Measurements from ENCODE around the gene UGT1A7.

The UGT1A7 gene

DNA sequence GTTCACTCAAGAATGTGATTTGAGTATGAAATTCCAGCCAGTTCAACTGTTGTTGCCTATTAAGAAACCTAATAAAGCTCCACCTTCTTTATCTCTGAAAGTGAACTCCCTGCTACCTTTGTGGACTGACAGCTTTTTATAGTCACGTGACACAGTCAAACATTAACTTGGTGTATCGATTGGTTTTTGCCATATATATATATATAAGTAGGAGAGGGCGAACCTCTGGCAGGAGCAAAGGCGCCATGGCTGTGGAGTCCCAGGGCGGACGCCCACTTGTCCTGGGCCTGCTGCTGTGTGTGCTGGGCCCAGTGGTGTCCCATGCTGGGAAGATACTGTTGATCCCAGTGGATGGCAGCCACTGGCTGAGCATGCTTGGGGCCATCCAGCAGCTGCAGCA lies 78.3 kb downstream of the UGT1A7 start, which contains the start of gene UGT1A1:
TSS of gene UGT1A1 (plus strand) at position 228 of the 400 bp plus-strand sequence. CDS start at position 246, 18 bp downstream.
- no peak for DNase-seq (ENCODE audit: low read depth in 2 of 2)

DNA sequence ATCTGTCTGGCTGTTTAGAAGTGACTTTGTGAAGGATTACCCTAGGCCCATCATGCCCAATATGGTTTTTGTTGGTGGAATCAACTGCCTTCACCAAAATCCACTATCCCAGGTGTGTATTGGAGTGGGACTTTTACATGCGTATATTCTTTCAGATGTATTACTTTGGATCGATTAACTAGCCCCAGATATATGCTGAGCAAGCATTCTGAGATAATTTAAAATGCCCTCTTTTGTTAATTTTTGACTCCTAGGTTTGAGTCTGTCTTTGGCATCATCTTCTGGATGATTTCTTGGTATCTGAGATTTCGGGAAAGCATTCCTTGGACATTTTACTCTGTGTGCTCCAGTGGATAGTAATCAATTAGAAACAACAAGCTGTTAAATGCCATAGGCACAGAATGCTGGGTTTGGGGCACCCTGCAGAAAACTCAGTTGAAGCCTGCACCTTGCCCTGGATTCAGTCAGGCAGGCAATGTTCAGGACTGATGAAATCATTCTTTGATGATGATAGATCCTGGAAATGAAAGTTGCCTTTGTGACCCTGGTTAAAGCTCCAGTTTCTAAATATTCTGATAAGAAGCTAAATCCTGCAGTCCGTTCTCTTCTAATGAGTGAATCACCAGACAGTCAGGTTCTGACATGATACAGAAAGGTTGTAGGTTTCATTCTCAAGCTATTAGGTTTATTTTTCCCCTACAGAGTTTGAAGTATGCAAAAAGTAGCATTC lies 79.5 kb downstream of the UGT1A7 start:
- no peak for DNase-seq (ENCODE audit: low read depth in 2 of 2)

DNA sequence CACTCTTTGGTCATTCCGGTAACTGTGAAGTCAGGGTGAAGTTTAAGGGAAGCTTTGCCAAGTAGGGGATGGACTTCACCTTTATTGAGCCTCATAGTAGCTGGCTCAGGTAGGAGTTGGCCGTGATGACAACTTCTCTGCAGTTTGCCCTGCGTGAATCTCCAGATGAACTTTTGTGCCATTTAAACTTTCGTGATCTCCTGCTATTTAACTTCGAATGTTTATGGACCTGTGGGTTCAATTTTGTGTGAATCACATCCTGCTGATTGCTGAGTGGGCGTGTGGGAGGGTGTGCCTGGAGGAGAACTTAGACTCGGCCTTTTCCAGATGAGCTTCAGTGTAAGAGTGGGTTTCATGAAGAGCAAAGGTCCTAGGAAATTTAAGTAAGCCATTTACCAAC lies 82.6 kb downstream of the UGT1A7 start:
- no peak for DNase-seq (ENCODE audit: low read depth in 2 of 2)

DNA sequence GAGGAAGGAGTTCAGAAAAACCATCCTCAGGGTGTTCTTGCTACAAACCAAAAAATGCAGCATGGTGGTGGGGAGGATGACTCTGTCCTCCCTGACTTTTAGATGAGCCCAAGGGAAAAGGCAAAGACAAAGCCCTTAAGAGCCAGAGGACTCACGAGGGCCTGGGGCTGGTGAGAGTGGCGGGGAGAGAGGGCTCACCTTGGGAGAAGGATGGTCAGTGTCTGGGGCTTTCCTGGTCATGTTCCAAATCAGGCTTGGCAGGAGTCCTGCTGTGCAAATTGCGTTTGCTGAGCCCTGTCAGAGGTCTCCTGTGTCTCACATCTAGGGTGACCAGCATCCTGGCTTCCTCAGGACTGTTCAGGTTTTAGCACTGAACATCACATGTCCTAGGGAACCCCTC lies 83.1 kb downstream of the UGT1A7 start:
- DNase-seq (ENCODE audit: low read depth in 2 of 2) = no peak

DNA sequence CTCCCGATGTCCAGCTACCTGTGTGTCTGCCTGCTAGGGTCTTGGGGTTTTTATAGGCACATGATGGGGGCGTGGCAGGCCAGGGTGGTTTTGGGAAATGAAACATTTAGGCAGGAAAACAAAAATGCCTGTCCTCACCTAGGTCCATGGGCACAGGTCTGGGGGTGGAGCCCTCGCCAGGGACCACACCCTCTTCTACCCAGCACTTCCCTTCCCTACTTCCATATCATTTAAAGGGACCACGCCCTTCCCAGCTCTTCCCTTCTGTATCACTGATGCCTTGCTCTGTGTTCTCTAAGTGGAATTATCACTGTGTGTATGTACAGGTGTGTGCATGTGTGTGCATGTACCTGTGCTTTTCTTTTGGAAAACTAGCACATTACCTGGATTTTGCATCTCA lies 84.7 kb downstream of the UGT1A7 start:
- no peak for DNase-seq (ENCODE audit: low read depth in 2 of 2)

DNA sequence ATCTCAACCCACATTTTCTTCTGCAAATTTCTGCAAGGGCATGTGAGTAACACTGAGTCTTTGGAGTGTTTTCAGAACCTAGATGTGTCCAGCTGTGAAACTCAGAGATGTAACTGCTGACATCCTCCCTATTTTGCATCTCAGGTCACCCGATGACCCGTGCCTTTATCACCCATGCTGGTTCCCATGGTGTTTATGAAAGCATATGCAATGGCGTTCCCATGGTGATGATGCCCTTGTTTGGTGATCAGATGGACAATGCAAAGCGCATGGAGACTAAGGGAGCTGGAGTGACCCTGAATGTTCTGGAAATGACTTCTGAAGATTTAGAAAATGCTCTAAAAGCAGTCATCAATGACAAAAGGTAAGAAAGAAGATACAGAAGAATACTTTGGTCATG lies 86.4 kb downstream of the UGT1A7 start:
- no peak for DNase-seq (ENCODE audit: low read depth in 2 of 2)

DNA sequence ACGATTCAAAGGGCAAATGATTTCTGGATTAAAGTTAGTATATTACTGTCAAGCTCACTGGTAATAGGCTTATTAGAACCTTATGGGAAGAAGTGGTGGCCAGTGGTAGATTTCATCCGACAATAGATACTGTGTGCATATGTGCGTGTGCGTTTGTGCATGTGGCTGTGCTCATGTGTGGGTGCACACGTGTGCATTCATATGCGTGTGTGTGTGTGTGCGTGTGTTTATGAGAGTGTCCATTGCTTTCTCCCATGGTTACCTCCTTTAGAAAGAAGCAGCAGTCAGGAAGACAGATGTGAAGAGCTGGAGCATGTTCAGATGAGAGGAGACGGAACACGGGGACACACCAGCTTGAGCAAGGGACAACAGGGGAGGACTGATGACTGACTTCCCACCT lies 87.6 kb downstream of the UGT1A7 start:
- no peak for DNase-seq (ENCODE audit: low read depth in 2 of 2)

DNA sequence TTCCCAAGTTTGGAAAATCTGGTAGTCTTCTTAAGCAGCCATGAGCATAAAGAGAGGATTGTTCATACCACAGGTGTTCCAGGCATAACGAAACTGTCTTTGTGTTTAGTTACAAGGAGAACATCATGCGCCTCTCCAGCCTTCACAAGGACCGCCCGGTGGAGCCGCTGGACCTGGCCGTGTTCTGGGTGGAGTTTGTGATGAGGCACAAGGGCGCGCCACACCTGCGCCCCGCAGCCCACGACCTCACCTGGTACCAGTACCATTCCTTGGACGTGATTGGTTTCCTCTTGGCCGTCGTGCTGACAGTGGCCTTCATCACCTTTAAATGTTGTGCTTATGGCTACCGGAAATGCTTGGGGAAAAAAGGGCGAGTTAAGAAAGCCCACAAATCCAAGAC lies 90.5 kb downstream of the UGT1A7 start:
- DNase-seq (ENCODE audit: low read depth in 2 of 2) = no peak

DNA sequence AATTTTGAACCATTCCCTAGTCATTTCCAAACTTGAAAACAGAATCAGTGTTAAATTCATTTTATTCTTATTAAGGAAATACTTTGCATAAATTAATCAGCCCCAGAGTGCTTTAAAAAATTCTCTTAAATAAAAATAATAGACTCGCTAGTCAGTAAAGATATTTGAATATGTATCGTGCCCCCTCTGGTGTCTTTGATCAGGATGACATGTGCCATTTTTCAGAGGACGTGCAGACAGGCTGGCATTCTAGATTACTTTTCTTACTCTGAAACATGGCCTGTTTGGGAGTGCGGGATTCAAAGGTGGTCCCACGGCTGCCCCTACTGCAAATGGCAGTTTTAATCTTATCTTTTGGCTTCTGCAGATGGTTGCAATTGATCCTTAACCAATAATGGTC lies 90.9 kb downstream of the UGT1A7 start:
- no peak for DNase-seq (ENCODE audit: low read depth in 2 of 2)

DNA sequence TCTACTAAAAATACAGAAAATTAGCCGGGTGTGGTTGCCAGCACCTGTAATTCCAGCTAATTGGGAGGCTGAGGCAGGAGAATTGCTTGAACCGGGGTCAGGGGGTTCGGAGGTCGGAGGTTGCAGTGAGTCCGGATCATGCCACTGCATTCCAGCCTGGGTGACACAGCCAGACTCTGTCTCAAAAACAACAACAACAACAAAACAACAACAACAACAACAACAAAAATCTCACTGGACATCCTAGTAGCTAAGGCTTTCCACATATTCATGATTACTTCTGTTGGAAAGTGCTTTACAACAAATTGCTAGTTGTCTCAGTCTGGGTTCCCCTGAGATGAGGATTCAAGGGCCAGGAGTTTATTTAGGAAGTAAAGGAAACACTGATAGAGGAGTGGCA lies 92.2 kb downstream of the UGT1A7 start:
- no peak for DNase-seq (ENCODE audit: low read depth in 2 of 2)

DNA sequence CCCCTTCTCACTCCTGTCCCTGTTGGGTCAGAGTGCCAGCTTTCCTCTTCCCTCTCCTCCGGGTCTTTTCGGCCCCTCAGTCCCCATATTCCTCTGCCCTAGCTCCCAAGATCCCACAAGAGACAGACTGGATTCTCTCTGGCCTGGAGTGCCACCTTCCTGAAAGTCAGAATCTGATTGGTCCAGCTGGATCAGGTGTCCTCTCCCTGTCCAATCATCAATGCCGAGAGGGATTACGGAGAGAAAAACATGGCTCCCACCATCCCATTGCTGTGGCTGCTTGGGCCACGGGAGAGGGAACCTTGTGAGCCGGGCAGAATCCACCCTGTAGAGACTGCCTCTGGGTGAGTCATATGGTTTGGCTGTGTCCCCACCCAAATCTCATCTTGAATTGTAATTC lies 93.7 kb downstream of the UGT1A7 start:
- no peak for DNase-seq (ENCODE audit: low read depth in 2 of 2)

DNA sequence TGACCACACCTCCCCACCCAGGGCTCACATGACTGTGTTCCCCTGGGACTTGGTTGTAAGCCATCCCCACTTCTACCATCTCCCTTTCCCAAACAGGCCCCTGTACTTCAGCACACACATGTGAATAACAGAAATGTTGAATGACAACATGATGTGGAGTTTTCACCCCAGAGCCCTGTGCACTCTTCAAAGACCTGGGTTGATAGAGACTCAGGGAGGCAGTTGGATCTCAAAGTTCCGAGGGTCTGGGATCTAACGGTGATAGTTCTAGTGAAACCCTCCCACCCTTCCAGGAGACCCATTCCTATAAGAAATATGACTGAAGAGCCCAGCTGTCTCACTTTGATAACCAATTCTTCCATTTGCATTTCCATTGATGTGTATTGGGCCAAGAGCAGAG lies 96.3 kb downstream of the UGT1A7 start, which contains the start of gene MROH2A:
TSS of gene MROH2A (plus strand) at position 301 of the 400 bp plus-strand sequence. CDS start 1,029 bp downstream, outside the sequence.
- no peak for DNase-seq (ENCODE audit: low read depth in 2 of 2)

DNA sequence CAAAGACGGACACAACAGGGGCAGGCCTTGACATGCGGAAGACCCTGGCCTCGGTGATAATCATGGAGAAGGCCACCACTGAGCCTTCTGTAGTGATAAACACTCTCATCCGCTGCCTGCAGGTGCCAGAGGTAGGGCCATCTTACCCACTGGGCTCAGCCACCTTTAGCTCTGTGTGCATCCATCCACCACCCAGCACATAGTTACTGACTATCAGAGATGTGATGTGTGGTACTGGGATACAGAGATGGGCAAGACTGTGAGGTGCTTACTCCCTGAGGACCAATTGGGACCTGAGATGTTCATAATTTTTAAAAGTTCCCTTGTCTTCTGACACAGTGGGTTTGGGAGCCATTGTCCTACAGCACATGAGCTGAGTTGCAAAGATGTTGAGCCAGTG lies 98.0 kb downstream of the UGT1A7 start:
- DNase-seq (ENCODE audit: low read depth in 2 of 2) = no peak

DNA sequence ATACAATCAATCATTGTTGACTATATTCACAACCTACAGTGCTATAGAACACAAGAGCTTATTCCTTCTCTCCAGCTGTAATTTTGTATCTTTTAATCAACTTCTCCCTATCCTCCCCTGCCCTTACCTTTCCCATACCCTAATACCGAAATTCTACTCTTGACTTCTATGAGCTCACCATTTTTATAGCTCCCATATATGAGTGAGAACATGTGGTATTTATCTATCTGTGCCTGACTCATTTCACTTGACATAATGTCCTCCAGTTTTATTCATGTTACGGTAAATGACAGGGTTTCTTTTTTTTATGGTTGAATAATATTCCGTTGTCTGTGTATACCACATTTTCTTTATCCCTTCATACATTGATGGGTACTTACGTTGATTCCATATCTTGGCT lies 99.1 kb downstream of the UGT1A7 start:
- DNase-seq (ENCODE audit: low read depth in 2 of 2) = no peak

DNA sequence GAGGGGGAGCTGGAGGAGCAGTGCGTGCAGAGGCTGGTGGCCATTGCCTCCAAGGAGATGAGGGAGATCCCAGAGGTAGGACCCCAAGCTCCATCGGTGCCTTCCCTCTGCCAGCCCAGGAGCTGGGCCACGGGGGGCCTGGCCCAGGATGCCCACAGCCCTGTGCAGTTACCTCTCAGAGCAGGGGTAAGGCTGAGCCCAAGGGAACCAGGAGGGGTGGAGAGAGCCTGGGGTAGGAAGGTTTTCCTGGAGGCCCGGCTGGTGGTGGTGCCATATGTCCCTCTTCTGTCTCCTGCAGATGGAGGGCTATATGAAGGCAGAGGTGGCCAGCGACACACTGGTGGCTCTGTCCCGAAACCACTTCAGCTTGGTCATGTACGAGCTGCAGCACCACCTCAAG lies 107.9 kb downstream of the UGT1A7 start:
- DNase-seq (ENCODE audit: low read depth in 2 of 2) = no peak

DNA sequence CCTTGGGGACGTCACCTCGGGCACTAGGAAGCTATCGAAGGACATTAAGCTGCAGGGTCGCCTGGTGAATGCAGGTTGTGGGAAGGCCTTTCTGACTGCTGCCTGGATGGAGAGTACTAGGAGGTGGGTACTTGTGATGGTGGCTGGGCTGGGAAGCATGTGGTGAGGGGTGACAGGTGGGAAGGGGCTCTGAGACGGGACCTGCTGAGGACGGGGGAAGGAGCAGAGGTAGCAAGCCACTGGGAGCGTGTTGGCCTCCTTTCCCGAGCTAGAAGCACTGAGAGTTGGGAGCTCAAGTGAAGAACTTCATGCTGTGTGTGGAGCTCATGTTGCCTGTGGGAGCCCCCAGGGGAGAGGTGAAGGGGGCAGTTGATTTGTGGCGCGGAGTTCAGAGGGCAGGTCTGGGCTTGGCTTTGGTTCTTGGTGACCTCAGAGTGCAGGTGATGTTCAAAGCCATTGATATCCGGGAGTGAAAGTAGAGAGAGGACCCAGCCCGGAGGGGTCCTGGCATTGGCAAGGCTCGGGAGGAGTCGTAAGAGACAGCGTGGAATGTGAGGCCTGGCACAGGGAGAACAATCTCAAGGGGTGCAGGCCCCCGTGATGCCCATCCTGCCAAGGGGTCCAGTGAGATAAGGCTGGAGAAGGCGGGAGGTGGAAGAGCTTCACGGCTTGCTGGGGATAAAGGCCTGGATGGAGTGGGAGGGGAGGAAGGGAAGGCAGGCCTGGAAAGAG lies 109.6 kb downstream of the UGT1A7 start:
- no peak for DNase-seq (ENCODE audit: low read depth in 2 of 2)

DNA sequence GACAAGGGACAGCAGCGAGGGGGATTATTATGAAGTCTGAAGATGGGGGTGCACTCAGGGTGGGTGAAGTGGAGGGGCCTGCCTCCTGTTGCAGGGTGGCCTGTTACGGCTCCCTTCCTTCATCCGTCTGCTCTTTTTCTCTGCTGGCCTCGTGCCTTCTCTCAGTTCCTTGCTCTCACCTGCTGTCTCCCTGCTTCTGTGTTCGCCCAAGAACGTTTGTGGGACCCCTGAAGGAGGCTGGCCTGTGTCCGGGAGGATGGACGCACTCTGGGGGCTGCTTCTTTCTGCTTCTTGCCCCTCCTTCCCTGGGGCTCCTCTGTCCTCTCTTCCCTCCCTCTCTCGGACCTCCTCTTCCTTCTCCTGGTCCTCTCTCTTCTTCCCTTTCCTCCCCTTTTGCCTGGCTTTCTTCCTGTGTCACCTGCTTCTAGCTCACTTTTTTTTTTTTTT lies 110.2 kb downstream of the UGT1A7 start:
- DNase-seq (ENCODE audit: low read depth in 2 of 2) = no peak

DNA sequence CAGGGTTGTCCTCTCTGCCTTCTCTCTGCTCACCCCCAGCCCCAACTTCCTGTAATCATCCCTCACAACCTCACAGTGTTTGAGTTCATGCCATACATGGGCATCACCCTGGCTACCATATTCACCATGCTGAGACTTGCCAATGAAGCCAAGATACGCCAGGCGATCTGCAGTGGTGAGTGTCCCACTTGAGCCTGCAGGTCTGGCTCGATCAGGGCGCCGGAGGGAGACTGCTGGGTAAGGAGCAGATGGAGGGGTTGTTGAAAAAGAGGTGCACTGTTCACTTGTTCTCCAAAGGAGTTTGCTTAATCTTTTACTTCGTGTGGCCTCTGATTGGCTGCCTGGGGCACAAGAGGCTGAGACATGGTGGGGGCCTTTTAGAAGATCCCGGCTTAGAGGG lies 111.0 kb downstream of the UGT1A7 start:
- no peak for DNase-seq (ENCODE audit: low read depth in 2 of 2)

DNA sequence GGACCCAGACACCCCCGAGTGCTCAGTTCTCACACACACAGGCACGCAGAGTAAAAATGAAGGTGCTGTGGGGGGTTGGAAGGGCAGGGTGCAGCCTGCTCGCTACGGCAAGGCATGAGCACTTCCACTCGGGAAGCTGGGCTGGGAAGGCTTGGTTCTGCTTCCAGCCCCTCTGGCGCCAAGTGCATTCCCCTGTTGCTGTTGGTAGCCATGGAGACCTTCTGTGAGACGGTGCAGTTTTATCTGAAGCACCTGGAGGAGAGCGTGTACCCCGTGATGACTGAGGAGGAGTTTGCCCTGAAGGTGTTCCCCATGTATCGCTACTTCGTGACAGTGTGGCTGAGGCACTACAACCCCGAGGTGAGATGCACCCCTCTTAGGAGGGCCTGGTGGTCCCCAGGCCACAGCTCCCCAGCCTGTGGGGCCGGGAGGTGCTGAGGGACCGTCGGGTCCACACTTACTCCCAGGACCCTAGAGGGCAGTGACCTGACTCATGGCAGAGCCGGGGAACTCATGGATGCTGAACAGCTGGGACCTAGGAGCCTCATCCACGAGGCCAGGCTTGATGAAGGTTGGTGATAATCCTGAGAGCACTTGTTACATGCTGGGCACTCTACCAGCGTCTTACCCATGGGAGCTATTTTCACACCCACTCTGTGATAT lies 111.9 kb downstream of the UGT1A7 start:
- no peak for DNase-seq (ENCODE audit: low read depth in 2 of 2)

DNA sequence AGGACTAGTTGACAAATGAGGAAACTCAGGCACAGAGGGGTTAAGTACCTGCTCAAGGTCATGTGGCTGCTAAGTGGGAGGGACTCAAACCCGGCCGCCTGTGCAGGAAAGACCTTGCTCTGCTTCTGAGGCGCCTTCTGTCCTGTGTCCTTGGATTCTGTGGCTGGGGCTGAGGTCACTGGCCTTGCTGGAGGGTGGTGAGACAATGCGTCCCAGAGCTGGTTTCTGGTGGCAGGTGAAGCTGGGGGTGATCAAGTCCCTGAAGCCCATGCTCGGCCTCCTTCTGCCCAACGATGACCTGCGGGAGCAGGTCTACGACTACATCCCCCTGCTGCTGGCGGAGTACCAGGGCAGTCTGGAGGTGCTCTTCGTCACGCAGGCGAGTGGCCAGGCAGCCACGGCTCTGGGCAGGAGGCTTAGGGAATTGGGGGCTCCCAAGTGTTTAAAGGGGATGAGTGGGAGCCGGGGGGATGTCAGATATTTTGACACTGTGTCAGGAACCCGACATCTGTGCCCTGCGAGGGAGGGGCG lies 112.5 kb downstream of the UGT1A7 start:
- no peak for DNase-seq (ENCODE audit: low read depth in 2 of 2)

DNA sequence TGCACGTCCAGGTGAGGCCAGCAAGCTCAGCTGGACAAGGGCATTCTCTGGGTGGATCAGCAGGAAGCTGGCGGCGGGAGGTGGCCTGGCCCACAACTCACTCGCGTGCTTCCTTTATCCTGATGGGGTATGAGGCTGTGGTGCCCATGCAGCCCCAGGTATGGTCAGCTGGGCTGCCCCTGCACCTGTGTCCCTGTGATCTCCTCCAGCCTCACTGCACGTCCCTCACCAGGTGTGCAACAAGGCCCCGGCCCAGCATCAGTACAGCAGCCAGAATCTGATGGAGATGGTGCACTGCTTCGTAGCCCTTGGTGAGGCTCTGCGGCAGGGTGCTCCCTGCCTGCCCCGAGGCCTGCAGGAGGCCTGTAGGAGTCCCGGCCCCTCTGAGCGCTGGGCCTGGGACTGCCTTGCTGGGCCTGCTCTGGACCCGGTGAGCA lies 114.1 kb downstream of the UGT1A7 start:
- DNase-seq (ENCODE audit: low read depth in 2 of 2) = no peak

DNA sequence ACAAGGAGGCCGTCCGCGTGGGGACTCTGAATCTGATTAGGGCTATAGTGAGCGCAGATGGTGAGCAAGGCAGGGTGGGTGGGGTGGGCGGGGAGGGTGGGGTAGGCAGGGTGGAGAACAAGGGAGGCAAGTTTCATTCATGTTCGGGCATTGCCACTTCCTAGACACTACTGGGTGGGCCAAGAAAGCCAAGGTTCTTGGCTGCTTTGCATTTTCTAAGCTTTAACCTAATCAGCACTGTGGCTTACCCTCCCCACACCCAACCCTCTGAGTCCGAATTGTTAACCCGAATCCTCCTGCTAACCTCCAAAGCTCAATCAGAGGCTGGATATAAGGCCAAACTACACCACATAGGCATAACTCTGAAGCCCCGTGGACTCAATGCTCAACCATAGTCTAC lies 114.6 kb downstream of the UGT1A7 start:
- no peak for DNase-seq (ENCODE audit: low read depth in 2 of 2)
